GM21723 (cell line): ENCODE data around the gene GALNTL6.
"Not testable (repeated sequence)": the region's sequence is repeated elsewhere in the genome, so short reads cannot be mapped to it uniquely, and the experiment has no call there.

Source experiments
- ATAC-seq: cut with Tn5 transposase; IDR thresholded peaks from one replicate; pipeline ENCODE4 v1.9.1; 2021; ENCODE audit warnings: mild to moderate bottlenecking, moderate library complexity; ENCODE audit not compliant: unreplicated experiment

GALNTL6 gene

DNA sequence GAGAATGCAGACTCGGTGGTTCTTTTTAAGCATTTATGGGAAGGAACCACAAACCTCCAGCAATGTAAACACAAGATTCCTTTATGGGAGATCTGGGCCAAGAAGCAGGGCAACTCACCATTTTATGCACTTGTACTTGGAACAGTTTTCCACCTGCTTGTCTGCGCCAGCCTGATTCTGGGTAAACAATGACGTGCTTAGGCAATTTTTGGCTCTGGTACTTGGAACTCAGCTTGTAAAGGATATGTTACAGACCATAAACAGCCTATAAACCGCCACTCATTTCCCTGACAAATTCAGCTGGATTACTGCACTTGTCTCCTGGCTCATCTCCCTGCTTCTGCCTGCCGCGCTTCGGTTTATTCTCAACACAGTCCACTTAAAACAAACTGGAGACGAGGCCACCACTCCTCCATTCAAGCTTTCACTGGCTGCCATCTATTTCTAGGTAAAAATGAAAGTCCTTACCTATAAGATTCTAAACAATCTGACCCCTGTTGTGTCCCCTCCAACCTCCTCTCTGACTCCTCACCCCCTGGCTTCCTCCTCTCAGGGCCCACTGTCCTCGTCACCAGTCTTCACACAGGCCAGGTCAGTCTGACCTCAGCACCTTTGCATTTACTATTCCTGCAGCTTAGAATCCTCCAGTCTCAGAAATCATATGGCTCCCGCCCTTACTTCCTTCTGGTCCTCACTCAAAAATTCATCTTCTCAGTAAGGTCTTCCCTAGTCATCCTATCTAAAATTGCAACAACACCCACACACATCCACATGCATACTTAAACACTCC lies 1149.6 kb downstream of the GALNTL6 start:
- ATAC-seq = no peak

DNA sequence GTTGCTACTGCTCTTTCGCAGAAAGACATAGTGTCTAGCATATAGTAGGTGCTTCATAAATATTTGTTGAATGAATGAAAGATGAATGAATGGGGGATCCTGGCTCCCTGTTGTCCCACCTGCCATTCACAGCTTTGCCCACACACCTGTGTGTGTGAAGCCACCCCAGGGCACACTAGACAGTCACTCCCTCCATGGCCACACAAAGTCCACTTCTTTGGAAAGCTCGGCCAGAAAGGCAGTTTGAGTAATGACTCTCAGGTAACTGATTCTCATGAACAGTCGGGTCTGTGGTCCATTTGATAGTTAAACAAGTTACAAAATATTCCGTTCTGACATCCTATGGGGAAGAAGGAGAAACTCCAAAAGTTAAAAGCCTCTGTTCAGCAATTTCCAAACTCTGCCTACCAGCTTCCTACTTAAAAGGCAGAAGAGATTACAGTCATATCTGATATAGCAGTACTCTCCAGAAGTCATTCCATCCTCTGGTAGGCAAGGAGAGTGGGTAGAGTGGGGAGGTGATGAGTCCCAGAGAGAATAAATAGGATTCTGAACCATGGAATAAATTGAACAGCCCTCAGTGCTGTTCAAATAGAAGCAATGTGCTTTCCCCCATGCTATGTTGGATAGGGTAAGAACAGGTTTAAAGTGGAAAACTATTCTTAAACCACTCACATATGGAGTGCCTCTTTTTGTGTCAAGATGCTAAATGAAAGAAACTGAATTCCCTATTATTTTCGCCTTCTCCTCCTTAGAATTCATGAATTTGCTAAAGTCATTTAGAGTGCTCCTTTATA lies 1150.5 kb downstream of the GALNTL6 start:
- ATAC-seq = no peak

DNA sequence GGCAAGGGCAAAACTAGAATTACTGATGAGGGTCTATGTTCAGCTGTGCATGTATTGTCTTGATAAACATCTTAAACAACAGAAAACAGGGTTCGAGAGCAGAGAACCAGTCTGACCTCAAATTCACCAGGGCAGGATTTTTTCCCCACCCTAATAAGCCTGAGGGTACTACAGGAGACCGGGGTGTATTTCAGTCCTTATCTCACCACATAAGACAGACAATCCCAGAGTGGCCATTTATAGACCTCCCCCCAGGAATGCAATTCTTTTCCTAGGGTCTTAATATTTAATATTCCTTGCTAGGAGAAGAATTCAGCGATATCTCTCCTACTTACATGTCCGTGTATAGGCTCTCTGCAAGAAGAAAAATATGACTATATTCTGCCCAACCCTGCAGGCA lies 1157.0 kb downstream of the GALNTL6 start:
- ATAC-seq = not testable (repeated sequence)

DNA sequence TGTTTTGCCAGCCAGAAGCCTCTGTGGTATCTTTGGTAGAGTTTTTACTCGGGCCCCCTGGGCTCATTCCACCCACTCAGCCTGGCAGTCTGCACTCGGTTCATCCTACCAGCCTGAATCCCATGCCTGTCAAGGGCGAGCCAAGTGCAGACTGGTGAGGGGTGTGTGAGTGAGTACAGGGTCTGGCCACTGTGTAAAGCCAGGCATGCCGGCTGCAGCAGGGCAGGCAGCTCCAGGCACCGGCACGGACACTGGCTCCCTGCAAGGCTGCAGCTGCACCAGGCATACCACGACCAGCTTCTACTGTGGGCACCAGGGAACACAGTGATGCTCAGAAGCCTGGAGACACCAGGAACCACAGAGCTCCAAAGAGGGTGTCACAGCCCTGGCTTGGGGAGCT lies 1161.4 kb downstream of the GALNTL6 start:
- ATAC-seq = no peak

DNA sequence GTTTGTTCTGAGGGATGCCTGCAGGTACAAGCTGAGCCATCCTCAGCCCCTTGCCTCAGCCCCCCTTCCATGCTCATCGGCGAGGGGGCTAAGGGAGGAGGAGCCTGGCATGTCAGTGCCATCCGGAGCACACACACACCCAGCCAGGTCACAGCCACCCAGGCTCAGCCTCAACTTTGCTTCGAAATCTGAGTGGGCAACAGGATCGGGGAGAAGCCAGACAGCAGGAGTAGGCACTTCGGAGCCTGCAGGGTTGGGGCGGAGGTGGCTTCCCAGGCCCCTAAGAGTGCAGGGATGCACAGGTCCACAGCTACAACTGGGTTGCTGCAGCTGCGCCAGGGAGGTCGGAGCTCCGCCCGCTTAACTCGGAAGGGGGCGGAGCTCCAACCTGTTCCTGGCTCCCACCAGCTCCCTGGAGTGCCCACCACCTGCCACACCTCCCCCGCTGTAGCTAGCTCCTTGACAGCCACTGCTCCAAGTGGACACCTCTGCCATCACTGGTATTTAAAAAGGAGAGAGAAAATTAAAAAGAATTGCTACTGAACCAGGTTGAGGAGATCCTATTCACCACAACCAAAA lies 1162.5 kb downstream of the GALNTL6 start:
- ATAC-seq = no peak

DNA sequence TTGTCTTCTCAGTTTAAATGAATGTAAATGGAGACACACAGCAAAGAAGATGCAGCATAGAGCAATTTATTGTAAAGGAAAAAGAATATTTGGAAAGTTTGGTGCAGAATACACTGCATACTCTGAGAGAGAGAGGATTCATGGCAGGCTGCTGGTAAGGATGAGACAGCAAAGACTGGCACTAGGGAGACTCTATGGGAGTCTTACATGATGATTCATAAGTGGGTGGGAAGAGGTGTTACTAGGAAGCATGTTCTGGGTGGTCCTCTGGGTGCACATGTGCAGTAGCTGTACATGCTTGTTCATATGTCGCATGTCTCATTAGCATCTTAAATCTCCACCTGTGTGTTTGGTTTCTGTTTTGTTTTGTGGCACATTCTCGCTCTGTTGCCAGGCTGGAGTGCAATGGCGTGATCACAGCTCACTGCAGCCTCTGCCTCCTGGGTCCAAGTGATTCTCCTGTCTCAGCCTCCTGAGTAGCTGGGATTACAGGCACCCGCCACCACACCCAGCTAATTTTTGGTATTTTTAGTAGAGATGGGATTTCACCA lies 1164.4 kb downstream of the GALNTL6 start:
- ATAC-seq = not testable (repeated sequence)

DNA sequence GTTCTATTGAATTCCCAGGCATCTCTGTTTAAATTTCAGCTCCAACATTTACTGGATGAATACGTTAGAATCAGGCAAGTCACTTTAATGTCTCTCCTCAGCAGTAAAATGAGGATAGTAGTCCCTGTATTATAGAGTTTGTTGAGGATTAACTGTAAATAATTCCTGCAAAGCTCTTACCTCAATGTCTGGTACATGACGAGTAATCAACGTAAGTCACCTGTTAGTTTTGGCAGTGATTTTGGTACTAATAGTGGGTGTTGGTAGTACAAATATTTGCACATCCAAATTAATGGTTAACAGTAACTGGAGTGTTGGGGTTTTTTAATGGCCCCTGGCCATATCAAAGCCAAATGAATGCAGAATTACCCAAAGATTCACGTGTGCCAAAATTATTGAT lies 1165.6 kb downstream of the GALNTL6 start:
- no peak for ATAC-seq

DNA sequence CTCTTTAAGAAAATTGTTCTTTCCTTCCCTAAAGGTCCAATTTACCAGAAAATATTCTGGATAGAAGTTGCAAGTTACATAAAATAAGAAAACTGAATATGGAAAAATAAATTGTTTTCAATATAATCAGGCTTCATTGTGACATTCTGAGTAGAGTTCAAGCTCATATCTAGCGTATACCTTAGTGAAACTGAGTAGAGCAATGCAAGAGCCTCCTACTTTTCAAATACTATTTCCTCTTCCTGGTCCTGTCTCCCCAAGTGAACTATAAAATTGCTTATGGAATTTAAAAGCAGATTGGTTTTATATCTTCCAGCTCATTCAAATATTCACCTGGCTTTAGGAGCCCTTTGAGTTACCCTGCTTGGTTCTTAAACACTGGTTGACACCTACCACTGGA lies 1166.1 kb downstream of the GALNTL6 start:
- no peak for ATAC-seq

DNA sequence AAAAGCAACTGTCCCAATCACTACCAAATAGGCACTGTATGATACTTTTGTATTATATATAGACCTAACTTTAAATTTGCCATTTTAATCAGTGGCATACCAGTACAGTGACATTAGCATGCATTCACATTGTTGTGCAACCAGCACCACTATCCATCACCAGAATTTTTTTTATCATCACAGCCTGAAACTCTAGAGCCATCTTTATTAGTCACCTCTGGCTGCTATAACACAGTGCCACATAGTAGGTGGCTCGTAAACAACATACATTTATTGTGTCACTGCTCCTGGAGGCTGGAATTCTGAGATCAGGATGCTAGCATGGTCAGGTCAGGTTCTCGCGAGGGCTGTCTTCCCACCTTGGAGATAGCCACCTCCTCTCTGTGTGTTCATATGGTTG lies 1167.0 kb downstream of the GALNTL6 start:
- ATAC-seq = no peak

DNA sequence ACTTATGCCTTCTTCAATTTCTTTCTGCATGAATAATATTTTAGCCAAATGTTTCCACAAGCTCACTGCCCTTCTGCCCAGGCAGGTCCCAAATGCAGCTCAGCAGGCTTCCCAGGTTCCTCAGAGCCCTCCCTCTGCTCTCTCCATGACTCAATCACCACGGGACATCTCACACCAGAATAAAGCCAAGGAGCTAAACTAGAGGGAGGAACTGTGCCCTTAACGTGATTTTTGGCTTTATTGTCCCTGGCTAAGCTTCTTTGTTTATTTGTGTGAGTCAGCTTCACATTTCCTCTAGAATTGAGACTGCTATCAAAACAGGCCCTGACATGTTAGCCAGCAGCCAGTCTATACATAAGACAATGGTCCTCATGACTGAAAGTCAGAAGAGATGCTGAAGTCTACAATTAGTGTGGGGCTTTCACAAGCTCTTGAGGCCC lies 1169.0 kb downstream of the GALNTL6 start:
- peak; percentile 54 for ATAC-seq

DNA sequence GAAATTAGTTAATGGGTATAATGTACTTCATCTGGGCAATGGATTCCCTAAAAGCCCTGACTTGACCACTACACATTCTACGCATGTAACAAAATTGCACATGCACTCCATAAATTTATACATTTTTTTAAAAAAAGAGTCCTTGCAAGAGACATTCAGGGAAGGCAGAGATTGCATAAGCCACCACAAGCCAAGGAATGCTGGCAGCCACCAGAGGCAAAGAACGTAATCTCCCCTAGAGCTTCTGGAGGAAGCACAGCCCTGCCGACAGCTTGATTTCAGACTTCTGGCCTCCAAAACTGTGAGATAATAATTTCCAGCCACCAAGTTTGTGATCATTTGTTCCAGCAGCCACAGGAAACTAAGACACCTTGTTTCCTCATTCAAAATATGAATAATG lies 1169.8 kb downstream of the GALNTL6 start:
- ATAC-seq = no peak

DNA sequence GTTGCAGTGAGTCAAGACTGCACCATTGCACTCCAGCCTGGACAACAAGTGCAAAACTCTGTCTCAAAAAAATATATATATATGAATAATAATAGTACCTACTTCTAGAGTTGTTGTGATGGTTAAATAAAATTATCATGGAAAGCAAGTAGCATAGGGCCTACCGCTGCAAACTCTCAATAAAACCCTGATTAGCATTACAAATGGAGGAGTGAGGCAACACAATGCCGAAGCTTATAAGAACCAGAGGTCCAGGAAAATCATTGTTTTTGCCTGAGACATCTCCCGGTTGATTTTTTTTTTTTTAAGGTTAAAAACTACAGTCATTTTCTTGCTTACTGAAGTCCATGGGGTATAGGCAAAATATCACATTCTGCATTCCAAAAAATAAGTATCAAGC lies 1170.4 kb downstream of the GALNTL6 start:
- no peak for ATAC-seq

DNA sequence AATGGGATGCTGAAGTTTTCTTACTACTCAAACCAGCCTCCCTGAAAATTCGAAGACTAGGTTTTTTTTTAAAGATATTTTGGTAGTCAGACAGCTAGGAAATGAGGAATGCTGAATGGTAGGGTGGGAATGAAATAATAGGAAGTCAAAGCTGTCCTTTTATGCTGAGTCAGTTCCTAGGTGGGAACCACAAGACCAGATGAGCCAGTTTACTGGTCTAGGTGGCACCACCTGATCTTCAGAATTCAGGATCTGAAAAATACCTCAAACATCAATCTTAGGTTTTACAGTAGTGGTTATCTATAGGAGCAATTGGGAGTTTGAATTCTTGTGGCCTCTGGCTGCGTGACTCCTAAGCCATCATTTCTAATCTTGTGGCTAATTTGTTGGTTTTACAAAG lies 1172.3 kb downstream of the GALNTL6 start:
- ATAC-seq = no peak

DNA sequence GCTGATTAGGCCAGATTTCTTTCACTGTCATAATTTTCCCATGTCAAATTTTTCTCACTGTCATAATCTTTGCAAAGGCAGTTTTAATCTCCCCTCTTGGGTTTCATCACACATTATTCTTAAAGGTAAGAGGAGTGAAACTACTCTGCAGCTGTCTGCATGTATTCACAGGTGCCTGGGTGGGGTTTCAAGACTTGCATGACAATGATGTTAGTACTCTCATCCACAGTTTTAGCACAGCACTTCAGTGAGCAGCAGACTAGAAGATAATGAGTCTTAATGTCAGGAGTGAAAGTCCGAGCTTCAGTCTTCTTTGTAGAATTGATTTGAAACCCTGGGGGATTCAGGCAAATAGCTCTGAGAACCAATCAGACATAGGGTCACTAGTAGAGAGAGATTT lies 1172.9 kb downstream of the GALNTL6 start:
- ATAC-seq = peak; percentile 69

DNA sequence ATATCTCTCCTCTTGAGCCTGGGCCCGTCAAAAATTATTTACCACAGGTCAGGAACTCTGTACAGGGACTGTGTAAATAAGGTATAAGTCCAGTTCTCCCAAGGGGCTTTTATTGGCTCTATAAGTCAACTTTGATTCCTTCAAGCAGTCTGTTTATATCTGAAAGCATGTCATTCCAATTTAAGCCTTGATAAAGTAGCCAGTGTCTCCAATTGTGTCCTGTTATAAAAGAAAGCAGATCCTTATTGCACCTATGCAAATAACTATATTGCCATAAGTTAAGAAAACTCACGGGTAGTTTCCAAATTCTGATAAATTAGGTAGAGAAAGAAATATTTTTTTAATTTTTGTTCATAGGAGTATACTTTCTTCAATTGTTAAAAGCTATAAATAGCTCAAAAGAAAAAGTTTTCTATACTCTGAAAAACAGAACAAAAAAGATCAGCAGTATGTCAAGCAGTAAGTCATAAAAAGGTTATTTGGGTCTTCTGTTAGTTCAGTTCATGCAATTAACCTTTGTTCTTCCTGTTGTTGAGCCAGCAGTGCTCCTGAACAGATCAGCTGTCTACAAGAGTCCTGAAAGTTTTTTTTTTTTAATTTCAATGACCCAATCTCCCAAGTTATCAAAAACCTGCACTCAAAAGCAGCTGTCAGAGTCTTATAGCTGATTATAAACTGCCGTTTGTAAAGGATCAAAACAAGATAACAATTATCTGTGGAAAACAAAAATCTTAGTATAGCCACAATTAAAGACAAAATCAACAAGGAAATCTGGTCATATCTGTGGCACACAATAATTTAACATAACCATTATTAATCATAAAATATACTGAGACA lies 1177.0 kb downstream of the GALNTL6 start:
- no peak for ATAC-seq

DNA sequence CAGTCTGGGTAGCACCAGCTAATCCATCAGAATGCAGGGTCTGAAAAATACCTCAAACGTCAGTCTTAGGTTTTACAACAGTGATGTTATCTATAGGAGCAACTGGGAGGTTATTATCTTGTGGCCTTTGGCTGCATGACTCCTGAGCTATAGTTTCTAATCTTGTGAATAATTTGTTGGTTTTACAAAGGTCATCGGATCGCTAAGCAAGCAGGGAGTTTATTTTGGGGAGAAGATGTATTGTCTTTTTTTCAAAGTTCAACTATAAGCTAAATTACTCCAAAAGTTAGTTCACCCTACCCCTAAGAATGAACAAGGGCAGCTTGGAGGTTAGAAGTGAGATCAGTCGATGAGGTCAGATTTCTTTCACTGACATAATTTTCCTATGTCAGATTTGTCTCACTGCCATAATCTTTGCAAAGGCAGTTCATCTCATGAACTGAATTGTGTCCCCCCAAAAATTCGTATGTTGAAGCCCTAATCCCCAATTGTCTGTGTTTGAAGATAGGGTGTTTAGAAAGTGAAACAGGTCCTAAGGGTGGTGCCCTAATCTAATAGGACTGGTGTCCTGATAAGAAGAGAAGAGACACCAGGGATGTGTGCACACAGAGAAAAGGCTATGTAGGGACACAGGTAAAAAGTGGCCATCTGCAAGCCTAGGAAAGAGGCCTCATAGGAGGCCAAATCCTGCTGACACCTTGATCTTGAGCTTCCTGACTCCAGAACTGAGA lies 1179.6 kb downstream of the GALNTL6 start:
- ATAC-seq = no peak

DNA sequence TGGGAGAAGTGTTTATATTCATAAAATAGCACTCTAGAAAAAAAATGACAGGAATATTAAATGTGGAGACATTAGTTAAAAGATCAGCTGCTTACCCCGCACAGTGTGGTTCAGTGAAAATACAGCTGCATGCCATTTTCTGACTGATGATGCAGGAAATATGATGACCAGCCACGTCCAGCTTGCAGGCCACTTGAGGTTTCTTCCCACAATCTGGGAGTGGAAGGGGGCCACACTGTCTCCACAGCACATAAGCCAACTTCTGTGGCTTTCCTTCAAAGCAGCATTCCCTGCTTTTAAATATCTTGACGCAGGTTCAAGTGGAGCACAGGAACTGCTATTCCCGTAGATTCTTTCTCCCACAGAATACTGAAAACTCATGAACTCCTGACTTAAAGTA lies 1182.0 kb downstream of the GALNTL6 start:
- no peak for ATAC-seq

DNA sequence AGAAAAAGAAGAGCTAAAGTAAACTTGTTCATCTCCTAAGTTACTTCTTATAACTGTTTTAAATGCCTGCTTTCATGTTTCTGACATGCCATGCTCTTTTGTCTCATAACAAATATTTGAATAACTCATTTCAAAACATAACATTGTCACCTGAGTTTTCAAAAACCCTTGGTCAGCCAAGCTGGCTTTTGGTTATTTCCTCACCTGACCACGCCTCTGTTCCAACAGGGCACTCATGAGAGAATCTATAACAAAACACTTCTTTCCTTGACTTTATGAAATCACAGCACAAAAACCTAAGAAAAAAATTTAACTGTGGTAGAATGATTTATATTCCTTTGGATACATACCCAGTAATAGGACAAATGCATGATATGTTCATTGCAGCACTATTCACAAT lies 1182.5 kb downstream of the GALNTL6 start:
- ATAC-seq = no peak

DNA sequence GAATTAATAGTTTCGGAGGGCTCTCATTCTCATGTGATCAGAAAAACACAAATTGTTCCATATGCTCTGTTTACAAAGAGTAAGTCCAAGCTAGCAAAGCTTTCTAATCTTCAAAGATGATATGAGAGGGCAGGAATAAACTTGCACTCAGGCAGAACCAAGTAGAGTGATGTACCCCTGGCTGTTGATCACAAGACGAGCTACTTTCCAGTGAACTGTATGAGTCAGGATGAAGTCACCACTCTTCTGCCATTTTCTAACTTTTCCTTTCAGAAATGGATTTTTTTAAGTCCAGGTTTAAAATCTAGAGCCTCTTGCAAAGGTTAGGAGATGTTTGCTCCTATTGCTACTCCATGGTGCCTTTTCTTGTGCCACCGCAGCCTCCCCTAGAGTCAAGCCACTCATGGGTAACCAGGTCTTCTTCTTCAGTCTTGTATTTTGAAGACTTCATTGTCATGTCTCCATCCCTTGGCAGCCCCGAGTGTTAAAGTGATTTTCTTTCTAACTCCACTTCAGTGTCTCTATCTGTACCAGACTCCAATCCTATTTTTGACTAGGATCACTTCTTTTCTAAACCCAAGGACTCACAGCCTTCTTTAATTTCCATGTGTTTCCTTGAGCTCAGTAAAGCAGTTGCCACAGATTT lies 1183.5 kb downstream of the GALNTL6 start:
- ATAC-seq = no peak

DNA sequence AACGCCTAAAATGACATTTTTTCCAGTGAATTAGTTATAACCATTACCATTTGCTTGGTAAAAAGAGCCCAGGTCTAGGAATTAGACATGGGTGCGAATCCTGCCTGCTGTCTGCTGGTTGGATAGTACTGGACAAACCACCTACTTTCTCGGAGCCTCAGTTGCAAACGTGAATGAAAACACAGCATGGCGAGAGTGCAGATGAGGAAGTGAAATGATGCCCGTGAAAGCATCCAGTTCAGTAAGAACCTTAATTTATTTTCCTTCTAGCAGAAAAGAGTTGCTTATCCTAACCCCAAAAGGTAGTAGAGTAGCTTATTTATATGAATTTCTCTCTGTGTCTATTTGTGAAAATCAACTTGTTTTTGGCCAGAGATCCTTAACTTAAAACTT lies 1184.0 kb downstream of the GALNTL6 start:
- ATAC-seq = no peak
